ENCODE results near the gene WIPI1.
"Not testable (repeated sequence)": the region's sequence is repeated elsewhere in the genome, so short reads cannot be mapped to it uniquely, and the experiment has no call there.

The WIPI1 gene

GRCh38 chr17:68457168-68457538, at the start of gene WIPI1:
WIPI1 (minus strand) TSS chr17:68457496; CDS start chr17:68457421, 75 bp downstream.
- Mint-ChIP-seq H3K4me1 (ENCODE audit: low read depth) (peaks cover 43% of the 10 kb centered on the region), H3K9me3 (ENCODE audit: low read depth) (no peaks in the 10 kb centered on the region), H3K27me3 (no peaks in the 10 kb centered on the region), H3K27ac (peak within 1 kb of the TSS; percentile 41), H3K36me3 (no peaks in the 10 kb centered on the region), H3K4me3 (peak within 1 kb of the TSS; percentile 82)

GRCh38 chr17:68505951-68506350, 48.7 kb upstream of the WIPI1 start:
- H3K27ac Mint-ChIP-seq: no peak overlapping the region
- H3K36me3 Mint-ChIP-seq: peaks cover 3% of the 10 kb centered on the region
- H3K27me3 Mint-ChIP-seq: peaks cover 3% of the 10 kb centered on the region

GRCh38 chr17:68501074-68501473, 43.8 kb upstream of the WIPI1 start:
- peaks cover 5% of the 10 kb centered on the region for H3K27me3 Mint-ChIP-seq
- H3K9me3 Mint-ChIP-seq (ENCODE audit: low read depth): no peaks in the 10 kb centered on the region
- H3K4me1 Mint-ChIP-seq (ENCODE audit: low read depth): peaks cover 10% of the 10 kb centered on the region
- H3K4me3 Mint-ChIP-seq: no peak overlapping the region
- H3K36me3 Mint-ChIP-seq: peaks cover 3% of the 10 kb centered on the region
- no peak overlapping the region for H3K27ac Mint-ChIP-seq

More at GRCh38 chr17:68505951-68506350, 48.7 kb upstream of the WIPI1 start:
- Mint-ChIP-seq H3K4me3 (no peak overlapping the region), H3K9me3 (ENCODE audit: low read depth) (no peaks in the 10 kb centered on the region), H3K4me1 (ENCODE audit: low read depth) (peaks cover 10% of the 10 kb centered on the region)

- Mint-ChIP-seq H3K4me1 (ENCODE audit: low read depth) (peaks cover 10% of the 10 kb centered on the region), H3K4me3 (no peak overlapping the region), H3K9me3 (ENCODE audit: low read depth) (no peaks in the 10 kb centered on the region), H3K27me3 (peaks cover 5% of the 10 kb centered on the region), H3K27ac (no peak overlapping the region), H3K36me3 (peaks cover 3% of the 10 kb centered on the region)
Observed at GRCh38 chr17:68499587-68499986, 42.3 kb upstream of the WIPI1 start.

DNA sequence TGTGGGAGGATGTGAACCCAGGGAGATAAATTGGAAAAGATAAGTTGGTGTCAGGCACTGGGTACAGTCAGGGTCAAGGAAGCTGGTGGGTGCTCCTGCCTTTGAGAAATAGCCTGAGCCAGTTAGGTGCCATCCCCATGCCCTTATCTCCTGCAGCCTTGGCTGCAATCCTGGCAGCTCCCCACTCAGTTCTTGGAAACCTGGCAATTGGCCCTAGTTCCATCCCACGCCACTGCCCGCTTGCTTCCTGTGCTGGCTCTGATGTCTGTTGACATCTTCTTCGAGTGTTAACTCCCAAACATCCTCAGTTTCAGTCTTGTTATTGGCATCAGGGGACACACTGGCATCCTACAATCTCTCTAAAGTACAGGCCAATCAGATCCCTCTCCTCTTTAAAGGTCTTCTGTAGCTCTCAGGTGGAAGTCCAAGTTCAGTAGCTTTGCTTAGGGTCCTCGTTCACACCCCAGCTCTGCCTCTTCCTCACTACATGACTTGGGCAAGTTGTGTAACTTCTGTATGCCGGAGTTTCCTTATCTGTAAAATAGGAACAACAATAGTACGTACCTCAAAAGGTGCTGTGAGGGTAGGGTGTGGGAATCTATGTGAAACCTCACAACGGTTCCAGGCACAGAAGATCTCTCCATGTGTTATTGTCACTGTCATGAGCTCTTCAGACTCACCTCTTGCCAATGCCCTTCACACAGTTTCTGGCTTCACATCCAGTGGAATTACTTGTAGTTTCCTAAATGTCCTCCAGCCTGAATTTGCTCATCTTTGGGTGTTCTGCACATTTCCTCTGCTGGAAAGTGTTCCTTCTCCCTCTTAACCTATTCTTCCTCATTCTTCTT, 41.4 kb upstream of the WIPI1 start:
- H3K27me3 Mint-ChIP-seq: peaks cover 5% of the 10 kb centered on the region
- H3K4me3 Mint-ChIP-seq: no peak overlapping the region
- peaks cover 3% of the 10 kb centered on the region for H3K36me3 Mint-ChIP-seq
- peaks cover 10% of the 10 kb centered on the region for H3K4me1 Mint-ChIP-seq (ENCODE audit: low read depth)
- H3K27ac Mint-ChIP-seq: no peak overlapping the region
- H3K9me3 Mint-ChIP-seq (ENCODE audit: low read depth): no peaks in the 10 kb centered on the region

DNA sequence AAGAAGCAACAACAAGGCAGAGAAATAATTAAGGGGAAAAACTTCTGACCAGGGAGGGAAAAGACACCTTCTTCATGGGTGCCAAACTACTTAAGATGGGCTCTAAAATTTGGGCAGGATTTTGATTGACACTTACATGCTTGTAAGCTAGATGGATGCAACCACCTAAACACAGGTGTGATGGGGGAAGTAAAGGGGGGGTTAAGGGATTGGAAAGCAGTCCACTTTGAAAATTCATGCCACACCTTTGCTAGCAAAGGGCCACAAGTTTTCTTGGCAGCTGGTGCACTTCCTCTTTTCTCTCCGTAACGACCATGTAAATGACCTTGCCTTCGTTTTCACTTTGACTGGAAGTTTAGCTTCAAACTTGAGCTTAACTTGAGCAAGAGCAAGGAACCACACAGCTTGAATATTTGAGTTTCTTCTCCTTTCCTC, 40.6 kb upstream of the WIPI1 start:
- H3K4me3 Mint-ChIP-seq: no peak overlapping the region
- H3K27me3 Mint-ChIP-seq: peaks cover 5% of the 10 kb centered on the region
- no peak overlapping the region for H3K27ac Mint-ChIP-seq
- peaks cover 10% of the 10 kb centered on the region for H3K4me1 Mint-ChIP-seq (ENCODE audit: low read depth)
- H3K9me3 Mint-ChIP-seq (ENCODE audit: low read depth): no peaks in the 10 kb centered on the region
- H3K36me3 Mint-ChIP-seq: no peaks in the 10 kb centered on the region

DNA sequence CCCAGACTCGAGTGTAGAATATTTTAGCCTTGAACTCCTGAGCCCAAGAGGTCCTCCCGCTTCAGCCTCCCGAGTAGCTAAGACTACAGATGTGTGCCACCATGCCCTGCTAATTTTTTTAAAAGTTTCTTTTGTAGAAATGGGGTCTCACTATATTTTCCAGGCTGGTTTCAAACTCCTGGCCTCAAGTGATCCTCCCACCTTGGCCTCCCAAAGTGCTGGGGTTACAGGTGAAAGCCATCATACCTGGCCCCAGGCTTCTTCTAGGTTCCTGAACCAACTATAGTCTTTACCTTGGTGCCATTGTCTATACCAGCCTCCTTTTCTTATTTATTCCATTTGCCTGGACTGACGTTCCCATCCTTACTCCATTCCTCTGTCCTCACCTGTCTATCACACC, 37.8 kb upstream of the WIPI1 start:
- Mint-ChIP-seq H3K27me3 (peaks cover 2% of the 10 kb centered on the region), H3K4me3 (no peak overlapping the region), H3K27ac (no peak overlapping the region), H3K36me3 (no peaks in the 10 kb centered on the region), H3K9me3 (ENCODE audit: low read depth) (no peaks in the 10 kb centered on the region), H3K4me1 (ENCODE audit: low read depth) (peaks cover 10% of the 10 kb centered on the region)

GRCh38 chr17:68492394-68493054, 35.2 kb upstream of the WIPI1 start:
- not testable (repeated sequence) for H3K36me3 Mint-ChIP-seq; H3K4me1 Mint-ChIP-seq (ENCODE audit: low read depth); H3K4me3 Mint-ChIP-seq; H3K27me3 Mint-ChIP-seq; H3K9me3 Mint-ChIP-seq (ENCODE audit: low read depth); H3K27ac Mint-ChIP-seq

DNA sequence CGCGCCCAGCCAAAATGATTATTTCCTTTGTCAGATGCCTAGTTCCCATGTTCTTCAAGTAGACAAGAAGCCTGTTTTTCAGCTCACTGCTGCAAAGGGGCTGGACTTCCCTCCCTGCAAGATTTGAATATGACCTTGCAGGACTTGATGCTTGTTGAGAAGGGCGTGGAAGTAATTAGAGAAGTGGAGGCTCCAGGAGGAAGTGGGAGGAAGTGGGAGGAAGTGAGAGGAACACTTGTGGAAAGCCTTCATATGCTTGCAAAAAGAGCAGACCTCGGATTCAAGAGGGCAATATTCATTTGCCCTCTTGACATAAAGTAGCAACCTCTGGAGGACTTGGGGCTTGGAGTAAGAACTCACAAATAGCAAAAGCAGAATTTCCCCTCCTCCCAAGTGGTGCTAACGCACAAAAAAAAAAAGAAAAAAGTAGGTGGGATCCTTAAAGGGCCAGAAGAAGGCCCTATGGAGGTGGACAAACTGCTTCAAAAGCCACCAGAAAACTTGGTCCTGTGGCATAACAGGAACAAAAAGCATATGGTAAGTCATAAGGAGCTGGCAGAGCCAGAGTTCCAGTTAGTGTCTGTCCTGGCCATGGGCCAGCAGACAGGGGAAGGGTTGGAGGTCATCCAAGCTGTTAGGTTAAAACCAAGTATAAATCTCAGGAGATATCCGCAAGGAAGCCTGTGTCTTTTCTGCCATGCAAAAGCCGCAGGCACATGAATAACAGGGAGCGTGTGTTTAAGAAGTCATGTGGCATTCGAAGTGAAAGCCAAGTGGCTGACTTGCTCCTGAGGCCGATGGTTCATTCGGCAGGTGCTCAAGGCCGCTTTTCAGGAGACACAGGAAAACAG, 34.3 kb upstream of the WIPI1 start:
- H3K27me3 Mint-ChIP-seq: no peaks in the 10 kb centered on the region
- peaks cover 11% of the 10 kb centered on the region for H3K4me1 Mint-ChIP-seq (ENCODE audit: low read depth)
- no peaks in the 10 kb centered on the region for H3K36me3 Mint-ChIP-seq
- no peak overlapping the region for H3K27ac Mint-ChIP-seq
- no peaks in the 10 kb centered on the region for H3K9me3 Mint-ChIP-seq (ENCODE audit: low read depth)
- no peak overlapping the region for H3K4me3 Mint-ChIP-seq

DNA sequence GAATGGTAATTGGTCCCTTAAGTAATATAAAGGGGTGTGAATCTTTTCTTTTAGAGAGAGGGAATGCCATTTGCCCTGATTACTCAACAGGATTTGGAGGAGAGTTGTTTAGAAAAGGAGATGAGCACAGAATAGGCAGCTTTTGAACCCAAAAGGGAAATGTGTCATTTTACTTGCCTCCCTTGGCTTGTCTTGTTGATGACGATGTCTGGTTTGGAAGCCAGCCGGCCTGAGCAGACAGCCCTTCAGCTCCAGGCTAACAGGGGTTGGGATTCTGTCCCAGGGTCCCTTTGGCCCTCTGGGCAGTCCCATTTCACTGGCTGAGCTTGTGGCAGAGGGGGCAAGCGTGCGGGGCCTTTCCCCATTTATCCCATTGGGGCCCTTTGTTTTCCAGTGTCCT, 32.6 kb upstream of the WIPI1 start:
- Mint-ChIP-seq H3K36me3 (no peaks in the 10 kb centered on the region), H3K27ac (no peak overlapping the region), H3K4me1 (ENCODE audit: low read depth) (peaks cover 11% of the 10 kb centered on the region), H3K27me3 (peaks cover 2% of the 10 kb centered on the region), H3K9me3 (ENCODE audit: low read depth) (no peaks in the 10 kb centered on the region), H3K4me3 (no peak overlapping the region)

GRCh38 chr17:68484458-68484857, 27.2 kb upstream of the WIPI1 start:
- H3K36me3 Mint-ChIP-seq: peaks cover under 1% of the 10 kb centered on the region
- no peak overlapping the region for H3K4me3 Mint-ChIP-seq
- peaks cover 11% of the 10 kb centered on the region for H3K4me1 Mint-ChIP-seq (ENCODE audit: low read depth)
- H3K27ac Mint-ChIP-seq: no peak overlapping the region
- H3K27me3 Mint-ChIP-seq: peaks cover 6% of the 10 kb centered on the region
- peaks cover 4% of the 10 kb centered on the region for H3K9me3 Mint-ChIP-seq (ENCODE audit: low read depth)

DNA sequence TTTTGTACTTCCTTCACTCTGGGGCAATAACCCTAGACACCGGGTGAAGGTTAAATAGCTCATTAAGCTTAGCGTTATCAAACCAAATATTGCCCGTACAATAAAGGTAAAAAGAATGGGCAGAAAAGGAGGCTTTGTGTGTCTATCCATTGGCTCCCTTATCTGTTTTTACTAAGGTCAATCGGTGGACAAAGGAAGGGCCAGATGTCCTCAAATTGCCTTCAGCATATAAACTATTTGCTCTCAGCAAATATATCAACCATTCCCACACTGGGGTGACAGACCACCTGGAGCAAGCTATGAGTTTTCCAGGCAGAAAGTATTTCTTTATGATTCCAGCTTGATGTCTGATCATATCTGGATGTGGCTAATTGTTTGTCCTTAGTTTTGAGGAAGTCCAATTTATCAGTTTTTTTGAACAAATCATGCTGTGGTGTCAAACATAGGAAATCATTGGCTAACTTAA, 25.3 kb upstream of the WIPI1 start:
- Mint-ChIP-seq H3K36me3 (peaks cover 4% of the 10 kb centered on the region), H3K27me3 (peaks cover 6% of the 10 kb centered on the region), H3K9me3 (ENCODE audit: low read depth) (peaks cover 8% of the 10 kb centered on the region), H3K27ac (no peak overlapping the region), H3K4me1 (ENCODE audit: low read depth) (peaks cover 4% of the 10 kb centered on the region), H3K4me3 (no peak overlapping the region)

GRCh38 chr17:68480885-68481284, 23.6 kb upstream of the WIPI1 start:
- Mint-ChIP-seq H3K27me3 (peaks cover 5% of the 10 kb centered on the region), H3K4me3 (no peak overlapping the region), H3K4me1 (ENCODE audit: low read depth) (no peaks in the 10 kb centered on the region), H3K27ac (no peak overlapping the region), H3K36me3 (peaks cover 4% of the 10 kb centered on the region), H3K9me3 (ENCODE audit: low read depth) (peaks cover 8% of the 10 kb centered on the region)

DNA sequence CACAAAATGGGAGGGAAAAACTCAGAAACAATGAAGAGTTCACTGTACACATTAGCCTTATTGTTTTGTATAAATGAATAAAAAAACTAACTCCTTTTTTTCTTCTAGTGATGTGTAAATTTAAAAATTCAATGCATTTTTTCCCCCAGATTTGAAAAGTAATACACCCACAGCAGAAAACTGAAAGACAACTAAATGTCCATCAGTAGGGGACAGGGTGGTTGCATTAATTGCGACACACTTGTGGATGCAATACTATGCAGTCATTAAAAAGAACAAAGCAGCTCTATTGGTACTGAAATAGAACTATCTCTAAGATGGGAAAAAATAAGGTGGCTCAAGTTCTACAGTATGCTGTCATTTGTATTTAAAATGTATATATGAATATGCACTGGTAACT, 13.7 kb upstream of the WIPI1 start:
- Mint-ChIP-seq H3K4me1 (ENCODE audit: low read depth) (no peaks in the 10 kb centered on the region), H3K4me3 (no peak overlapping the region), H3K27me3 (peaks cover 2% of the 10 kb centered on the region), H3K9me3 (ENCODE audit: low read depth) (no peaks in the 10 kb centered on the region), H3K27ac (no peak overlapping the region), H3K36me3 (no peaks in the 10 kb centered on the region)

DNA sequence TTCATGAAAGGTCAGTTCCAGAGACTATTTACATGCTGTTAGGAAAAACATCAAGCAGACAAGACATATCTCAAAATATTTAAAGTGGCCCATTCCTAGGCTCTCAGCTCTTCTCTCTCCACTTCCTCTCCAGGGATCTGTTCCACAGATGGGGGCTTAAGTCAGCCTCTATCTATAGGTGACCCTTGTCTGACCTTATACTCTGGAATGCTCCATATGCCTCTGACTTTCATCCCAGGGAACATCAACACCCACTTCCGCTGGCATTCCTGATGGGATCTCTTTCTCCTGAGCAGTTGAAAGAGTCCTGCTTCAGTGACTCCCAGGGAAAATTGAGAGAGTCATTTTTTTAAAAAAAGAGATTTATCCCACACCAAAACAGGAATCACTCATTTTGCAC, 11.5 kb upstream of the WIPI1 start:
- Mint-ChIP-seq H3K36me3 (no peaks in the 10 kb centered on the region), H3K27me3 (peaks cover 2% of the 10 kb centered on the region), H3K9me3 (ENCODE audit: low read depth) (no peaks in the 10 kb centered on the region), H3K27ac (no peak overlapping the region), H3K4me3 (no peak overlapping the region), H3K4me1 (ENCODE audit: low read depth) (no peaks in the 10 kb centered on the region)
